HepG2 (cell line): ENCODE measurements around the gene SLC27A3.

Source experiments
- FOXM1 ChIP-seq: sonication (generic); formaldehyde crosslinking; IDR thresholded peaks from 2 replicates; pipeline ENCODE4 v1.5.0; 2020; ENCODE audit warnings: missing genetic modification reagents
- GABPB1 ChIP-seq: IDR thresholded peaks from 2 replicates; pipeline ENCODE4 v1.6.1; 2016; ENCODE audit warnings: mild to moderate bottlenecking, missing genetic modification reagents, moderate library complexity, missing compliant biosample characterization
- JUNB ChIP-seq: sonication (generic); formaldehyde crosslinking; IDR thresholded peaks from 2 replicates; pipeline ENCODE4 v1.8.0; 2022; ENCODE audit warnings: missing genetic modification reagents, mild to moderate bottlenecking, borderline replicate concordance
- NONO ChIP-seq, 2 experiments: fragments of 450-650 bp in 1 of 2; sonication (generic) in 1 of 2; formaldehyde crosslinking in 1 of 2; IDR thresholded peaks in 1 of 2; conservative IDR thresholded peaks in 1 of 2; 2 replicates each; pipeline versions ENCODE4 v1.6.1 to v1.8.0; 2017 to 2022; ENCODE audit warnings: mild to moderate bottlenecking in 1 of 2, missing genetic modification reagents in 1 of 2, moderate library complexity in 1 of 2
- STAT5B ChIP-seq: sonication (generic); formaldehyde crosslinking; IDR thresholded peaks from 2 replicates; pipeline ENCODE4 v1.4.0; 2020; ENCODE audit warnings: missing genetic modification reagents
- ZC3H4 ChIP-seq: sonication (generic); formaldehyde crosslinking; IDR thresholded peaks from 2 replicates; pipeline ENCODE4 v1.4.0; 2020; ENCODE audit warnings: missing genetic modification reagents, borderline replicate concordance
- TF ChIP-seq, protein P1 (sequence below): sonication (generic); formaldehyde crosslinking; IDR thresholded peaks from 2 replicates; pipeline ENCODE4 v1.4.0; 2020; ENCODE audit warnings: mild to moderate bottlenecking, missing genetic modification reagents
- TF ChIP-seq, protein P2 (sequence below): sonication (generic); formaldehyde crosslinking; IDR thresholded peaks from 2 replicates; pipeline ENCODE4 v1.5.0; 2020; ENCODE audit warnings: mild to moderate bottlenecking, missing genetic modification reagents, moderate library complexity

GRCh38 chr1:153801028-153801625 lies 25.9 kb downstream of the SLC27A3 start:
- TF ChIP-seq, protein P1, sequence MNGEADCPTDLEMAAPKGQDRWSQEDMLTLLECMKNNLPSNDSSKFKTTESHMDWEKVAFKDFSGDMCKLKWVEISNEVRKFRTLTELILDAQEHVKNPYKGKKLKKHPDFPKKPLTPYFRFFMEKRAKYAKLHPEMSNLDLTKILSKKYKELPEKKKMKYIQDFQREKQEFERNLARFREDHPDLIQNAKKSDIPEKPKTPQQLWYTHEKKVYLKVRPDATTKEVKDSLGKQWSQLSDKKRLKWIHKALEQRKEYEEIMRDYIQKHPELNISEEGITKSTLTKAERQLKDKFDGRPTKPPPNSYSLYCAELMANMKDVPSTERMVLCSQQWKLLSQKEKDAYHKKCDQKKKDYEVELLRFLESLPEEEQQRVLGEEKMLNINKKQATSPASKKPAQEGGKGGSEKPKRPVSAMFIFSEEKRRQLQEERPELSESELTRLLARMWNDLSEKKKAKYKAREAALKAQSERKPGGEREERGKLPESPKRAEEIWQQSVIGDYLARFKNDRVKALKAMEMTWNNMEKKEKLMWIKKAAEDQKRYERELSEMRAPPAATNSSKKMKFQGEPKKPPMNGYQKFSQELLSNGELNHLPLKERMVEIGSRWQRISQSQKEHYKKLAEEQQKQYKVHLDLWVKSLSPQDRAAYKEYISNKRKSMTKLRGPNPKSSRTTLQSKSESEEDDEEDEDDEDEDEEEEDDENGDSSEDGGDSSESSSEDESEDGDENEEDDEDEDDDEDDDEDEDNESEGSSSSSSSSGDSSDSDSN (CRISPR knock-in tag): no peak
- TF ChIP-seq ZC3H4 (CRISPR knock-in tag): no peak
- no peak for TF ChIP-seq JUNB
- no peak for TF ChIP-seq GABPB1 (CRISPR knock-in tag)
- TF ChIP-seq, protein P2, sequence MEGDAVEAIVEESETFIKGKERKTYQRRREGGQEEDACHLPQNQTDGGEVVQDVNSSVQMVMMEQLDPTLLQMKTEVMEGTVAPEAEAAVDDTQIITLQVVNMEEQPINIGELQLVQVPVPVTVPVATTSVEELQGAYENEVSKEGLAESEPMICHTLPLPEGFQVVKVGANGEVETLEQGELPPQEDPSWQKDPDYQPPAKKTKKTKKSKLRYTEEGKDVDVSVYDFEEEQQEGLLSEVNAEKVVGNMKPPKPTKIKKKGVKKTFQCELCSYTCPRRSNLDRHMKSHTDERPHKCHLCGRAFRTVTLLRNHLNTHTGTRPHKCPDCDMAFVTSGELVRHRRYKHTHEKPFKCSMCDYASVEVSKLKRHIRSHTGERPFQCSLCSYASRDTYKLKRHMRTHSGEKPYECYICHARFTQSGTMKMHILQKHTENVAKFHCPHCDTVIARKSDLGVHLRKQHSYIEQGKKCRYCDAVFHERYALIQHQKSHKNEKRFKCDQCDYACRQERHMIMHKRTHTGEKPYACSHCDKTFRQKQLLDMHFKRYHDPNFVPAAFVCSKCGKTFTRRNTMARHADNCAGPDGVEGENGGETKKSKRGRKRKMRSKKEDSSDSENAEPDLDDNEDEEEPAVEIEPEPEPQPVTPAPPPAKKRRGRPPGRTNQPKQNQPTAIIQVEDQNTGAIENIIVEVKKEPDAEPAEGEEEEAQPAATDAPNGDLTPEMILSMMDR (CRISPR knock-in tag): no peak
- TF ChIP-seq STAT5B (CRISPR knock-in tag): no peak
- no peak for TF ChIP-seq NONO (IDR thresholded peaks at IDR 0.05)
- TF ChIP-seq NONO (CRISPR knock-in tag; conservative IDR thresholded peaks at IDR 0.05): no peak
- TF ChIP-seq FOXM1 (CRISPR knock-in tag): no peak
